Sciatic nerve (tissue), 2 donors: ENCODE data around the gene MTMR4. TPM values are rescaled to one million over a fixed set of nuclear protein-coding genes. Genes with fewer than 3 reads are reported as not detected.
"Not testable (repeated sequence)": the region's sequence is repeated elsewhere in the genome, so short reads cannot be mapped to it uniquely, and the experiment has no call there.

Experiments used
- ATAC-seq: fragments of 200-7000 bp; cut with Tn5 transposase; one replicate; pipeline ENCODE4 v1.9.1; 2020; ENCODE audit warnings: mild to moderate bottlenecking, moderate library complexity
- DNase-seq: peaks from one replicate; pipeline ENCODE4 v3.0.0-alpha.2; 2020; ENCODE audit warnings: low spot score
- intact Hi-C: fragments of 100-400 bp; cut with DNase I; formaldehyde crosslinking; loops from one replicate; pipeline ENCODE4 v1.14.2; 2022
- total RNA-seq: library from RNA; stranded (reverse); fragmentation: NEBNext Ultra II Directional; extraction: Animal tissue kit (Norgen Biotek cat#: 25700); gene quantifications from one replicate; pipeline ENCODE4 v1.2.1, GENCODE V29; 2021
- donor health status: DM: no; HTN: no; CAD: no.
- donor health status: DM: no; HTN: no; CAD: no.

Gene MTMR4
- total RNA-seq: 39.2 TPM

GRCh38 chr17:58513965-58514769, at the start of gene MTMR4:
Gene MTMR4, minus strand, starts transcription at chr17:58514638. Its CDS starts 231 bp downstream, at chr17:58514407.
- intact Hi-C loops: no loop called here
- ATAC-seq (peak; percentile 51), DNase-seq (peak; percentile 88)

GRCh38 chr17:58560511-58560910, 46.1 kb upstream of the MTMR4 start:
- ATAC-seq (no peak), DNase-seq (no peak)
- intact Hi-C loops: no loop called here

- ATAC-seq (no peak), DNase-seq (no peak)
- intact Hi-C loops: no loop called here
These were observed 43.5 kb upstream of the MTMR4 start for GRCh38 chr17:58557981-58558380.

GRCh38 chr17:58556833-58557250, 42.4 kb upstream of the MTMR4 start:
- DNase-seq (no peak), ATAC-seq (no peak)
- intact Hi-C loops: no loop called here

GRCh38 chr17:58555109-58555508, 40.7 kb upstream of the MTMR4 start:
- intact Hi-C loops, DNase-seq: not testable (repeated sequence)
- ATAC-seq: peak; percentile 38

- intact Hi-C loops: no loop called here
- ATAC-seq: no peak
- no peak for DNase-seq
These were observed 26.8 kb upstream of the MTMR4 start for GRCh38 chr17:58541249-58541648.

GRCh38 chr17:58539698-58540097, 25.3 kb upstream of the MTMR4 start:
- ATAC-seq: no peak
- intact Hi-C loops: loop anchor here (5.0 kb wide), 1 partner anchor 43 kb away; no protein-coding TSS in a partner anchor
- DNase-seq: no peak

GRCh38 chr17:58538811-58539409, 24.5 kb upstream of the MTMR4 start:
- DNase-seq: no peak
- intact Hi-C loops: loop anchor here (5.0 kb wide), 1 partner anchor 43 kb away; no protein-coding TSS in a partner anchor
- no peak for ATAC-seq

- no peak for ATAC-seq
- no peak for DNase-seq
- intact Hi-C loops: loop anchor here (5.0 kb wide), 1 partner anchor 45 kb away; no protein-coding TSS in a partner anchor
These were observed 22.8 kb upstream of the MTMR4 start for GRCh38 chr17:58537266-58537665.

GRCh38 chr17:58536542-58536941, 22.1 kb upstream of the MTMR4 start:
- no peak for ATAC-seq
- no peak for DNase-seq
- intact Hi-C loops: loop anchor here (5.0 kb wide), 1 partner anchor 46 kb away; no protein-coding TSS in a partner anchor

- no peak for DNase-seq
- intact Hi-C loops: loop anchor here (5.0 kb wide), 1 partner anchor 47 kb away; no protein-coding TSS in a partner anchor
- ATAC-seq: no peak
These were observed 21.0 kb upstream of the MTMR4 start for GRCh38 chr17:58535431-58535830.

GRCh38 chr17:58534901-58535421, 20.5 kb upstream of the MTMR4 start:
- DNase-seq (no peak), ATAC-seq (no peak)
- intact Hi-C loops: loop anchor here (5.0 kb wide), 1 partner anchor 47 kb away; no protein-coding TSS in a partner anchor

GRCh38 chr17:58534331-58534730, 19.9 kb upstream of the MTMR4 start:
- intact Hi-C loops: no loop called here
- ATAC-seq: no peak
- no peak for DNase-seq

- intact Hi-C loops: no loop called here
- ATAC-seq: no peak
- no peak for DNase-seq
These were observed 19.3 kb upstream of the MTMR4 start for GRCh38 chr17:58533616-58534188.

- ATAC-seq: no peak
- DNase-seq: no peak
- intact Hi-C loops: no loop called here
These were observed 18.1 kb upstream of the MTMR4 start for GRCh38 chr17:58532555-58532951.

GRCh38 chr17:58531661-58532554, 17.5 kb upstream of the MTMR4 start:
- intact Hi-C loops: no loop called here
- peak; percentile 71 for DNase-seq
- ATAC-seq: peak; percentile 78

- intact Hi-C loops: no loop called here
- DNase-seq (no peak), ATAC-seq (peak; percentile 7)
These were observed 16.7 kb upstream of the MTMR4 start for GRCh38 chr17:58531122-58531521.

GRCh38 chr17:58530655-58531054, 16.2 kb upstream of the MTMR4 start:
- DNase-seq: no peak
- intact Hi-C loops: no loop called here
- no peak for ATAC-seq

- ATAC-seq (no peak), DNase-seq (no peak)
- intact Hi-C loops: no loop called here
These were observed 14.8 kb upstream of the MTMR4 start for GRCh38 chr17:58529275-58529674.
